NB4 (cell line): ENCODE data around the gene ATP6V1C2.

Source experiments
- CTCF ChIP-seq: IDR thresholded peaks from one replicate; pipeline ENCODE4 v1.5.1; 2012; ENCODE audit warnings: low read depth, low read length
- POLR2A ChIP-seq: IDR thresholded peaks from 2 replicates; pipeline ENCODE4 v1.6.1; 2011; ENCODE audit warnings: mild to moderate bottlenecking; ENCODE audit not compliant: insufficient read length; ENCODE audit errors: extremely low read depth

GRCh38 chr2:10759151-10759714 is 37.8 kb downstream of the ATP6V1C2 start:
- no peak for TF ChIP-seq CTCF
- TF ChIP-seq POLR2A = no peak
